ENCODE results near the gene ZNF33A.

The ZNF33A gene

GRCh38 chr10:38102880-38103279 is 92.4 kb downstream of the ZNF33A start:
- Histone ChIP-seq H3K27me3 (ENCODE audit: insufficient read depth, low read length, poor library complexity, severe bottlenecking) (no peaks in the 10 kb centered on the region), H2AFZ (ENCODE audit: low read length) (no peak overlapping the region), H3K4me1 (ENCODE audit: insufficient read depth, low read length, poor library complexity, severe bottlenecking) (no peaks in the 10 kb centered on the region), H3F3A (ENCODE audit: low read depth) (no peaks in the 10 kb centered on the region), H4K20me1 (ENCODE audit: insufficient read depth, low read length, poor library complexity, severe bottlenecking) (no peaks in the 10 kb centered on the region), H3K9me2 (replicated peaks; ENCODE audit: low read depth, low read length) (no peaks in the 10 kb centered on the region), H3K79me2 (ENCODE audit: insufficient read depth, low read length) (no peaks in the 10 kb centered on the region), H3K36me3 (ENCODE audit: insufficient read depth, low read length) (peaks cover 40% of the 10 kb centered on the region), H3K4me3 (ENCODE audit: low read length, poor library complexity, severe bottlenecking) (no peak overlapping the region), H3K9ac (ENCODE audit: low read depth, low read length, poor library complexity, severe bottlenecking) (no peak overlapping the region), H3K9me3 (ENCODE audit: insufficient read depth, low read depth, low read length) (peaks cover 20% of the 10 kb centered on the region), H3K4me2 (ENCODE audit: low read depth, low read length, poor library complexity, severe bottlenecking) (no peak overlapping the region)
- TF ChIP-seq EZH2phosphoT487 (IDR thresholded peaks at IDR 0.05; ENCODE audit: borderline replicate concordance) (no peak), CTCF (conservative IDR thresholded peaks at IDR 0.05; ENCODE audit: low read length) (no peak)

GRCh38 chr10:38103756-38104155 is 93.3 kb downstream of the ZNF33A start:
- Histone ChIP-seq H3K36me3 (ENCODE audit: insufficient read depth, low read length) (peaks cover 40% of the 10 kb centered on the region), H3F3A (ENCODE audit: low read depth) (no peaks in the 10 kb centered on the region), H3K4me2 (ENCODE audit: low read depth, low read length, poor library complexity, severe bottlenecking) (no peak overlapping the region), H3K9me2 (replicated peaks; ENCODE audit: low read depth, low read length) (no peaks in the 10 kb centered on the region), H3K4me3 (ENCODE audit: low read length, poor library complexity, severe bottlenecking) (no peak overlapping the region), H3K27me3 (ENCODE audit: insufficient read depth, low read length, poor library complexity, severe bottlenecking) (no peaks in the 10 kb centered on the region), H3K9me3 (ENCODE audit: insufficient read depth, low read depth, low read length) (peaks cover 20% of the 10 kb centered on the region), H3K9ac (ENCODE audit: low read depth, low read length, poor library complexity, severe bottlenecking) (no peak overlapping the region), H3K79me2 (ENCODE audit: insufficient read depth, low read length) (no peaks in the 10 kb centered on the region), H4K20me1 (ENCODE audit: insufficient read depth, low read length, poor library complexity, severe bottlenecking) (no peaks in the 10 kb centered on the region), H3K4me1 (ENCODE audit: insufficient read depth, low read length, poor library complexity, severe bottlenecking) (no peaks in the 10 kb centered on the region), H2AFZ (ENCODE audit: low read length) (no peak overlapping the region)
- TF ChIP-seq CTCF (conservative IDR thresholded peaks at IDR 0.05; ENCODE audit: low read length) (no peak), EZH2phosphoT487 (IDR thresholded peaks at IDR 0.05; ENCODE audit: borderline replicate concordance) (no peak)

GRCh38 chr10:38112159-38112558 is 101.7 kb downstream of the ZNF33A start:
- H3K4me1 ChIP-seq (ENCODE audit: insufficient read depth, low read length, poor library complexity, severe bottlenecking) = no peaks in the 10 kb centered on the region

More at GRCh38 chr10:38112159-38112558, 101.7 kb downstream of the ZNF33A start:
- TF ChIP-seq CTCF (conservative IDR thresholded peaks at IDR 0.05; ENCODE audit: low read length) = no peak
- TF ChIP-seq EZH2phosphoT487 (IDR thresholded peaks at IDR 0.05; ENCODE audit: borderline replicate concordance) = no peak
- peaks cover 16% of the 10 kb centered on the region; the same call in 1 of the 2 replicates for H3K9me3 ChIP-seq (ENCODE audit: insufficient read depth, low read depth, low read length)
- no peaks in the 10 kb centered on the region for H4K20me1 ChIP-seq (ENCODE audit: insufficient read depth, low read length, poor library complexity, severe bottlenecking)
- H3K9ac ChIP-seq (ENCODE audit: low read depth, low read length, poor library complexity, severe bottlenecking) = no peak overlapping the region
- no peaks in the 10 kb centered on the region for H3K79me2 ChIP-seq (ENCODE audit: insufficient read depth, low read length)
- no peaks in the 10 kb centered on the region for H3K9me2 ChIP-seq (replicated peaks; ENCODE audit: low read depth, low read length)
- no peak overlapping the region for H3K4me3 ChIP-seq (ENCODE audit: low read length, poor library complexity, severe bottlenecking)
- no peak overlapping the region for H3K4me2 ChIP-seq (ENCODE audit: low read depth, low read length, poor library complexity, severe bottlenecking)
- no peak overlapping the region for H2AFZ ChIP-seq (ENCODE audit: low read length)
- H3K27me3 ChIP-seq (ENCODE audit: insufficient read depth, low read length, poor library complexity, severe bottlenecking) = no peaks in the 10 kb centered on the region
- H3F3A ChIP-seq (ENCODE audit: low read depth) = no peaks in the 10 kb centered on the region
- peaks cover 25% of the 10 kb centered on the region for H3K36me3 ChIP-seq (ENCODE audit: insufficient read depth, low read length)

Measured in Loucy (cell line).